Stimulated activated CD4-positive, alpha-beta T cell treated with anti-CD3 and anti-CD28 coated beads, Interleukin-1b, Interleukin-23, amount 100 ng/mL, for 24 hours (primary cell): ENCODE measurements around the gene OPA1.

Experiments
- DNase-seq, 4 experiments: peaks; one replicate each; pipeline ENCODE4 v3.0.0-alpha.2; 2020; ENCODE audit warnings: low read depth in 4 of 4, low spot score in 1 of 4

The OPA1 gene

DNA sequence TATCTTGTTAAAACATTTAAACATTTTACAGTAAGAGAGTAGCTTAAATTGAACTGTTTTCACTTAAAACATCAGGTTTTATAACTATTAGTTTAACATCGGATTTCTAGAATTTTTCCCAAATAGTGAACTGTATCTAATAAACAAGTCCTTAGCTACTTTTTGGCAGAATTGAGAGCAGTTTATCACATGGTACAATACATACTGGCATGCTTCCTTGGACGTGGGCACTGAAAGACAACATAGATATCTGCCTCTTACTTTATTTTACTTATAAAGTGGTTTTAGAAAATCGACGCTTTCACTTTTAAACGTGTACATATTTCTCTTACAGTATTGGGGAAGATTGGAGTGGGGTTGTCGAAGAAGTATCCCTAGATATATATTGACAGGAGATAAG, 52.8 kb downstream of the OPA1 start:
- no peak for DNase-seq

DNA sequence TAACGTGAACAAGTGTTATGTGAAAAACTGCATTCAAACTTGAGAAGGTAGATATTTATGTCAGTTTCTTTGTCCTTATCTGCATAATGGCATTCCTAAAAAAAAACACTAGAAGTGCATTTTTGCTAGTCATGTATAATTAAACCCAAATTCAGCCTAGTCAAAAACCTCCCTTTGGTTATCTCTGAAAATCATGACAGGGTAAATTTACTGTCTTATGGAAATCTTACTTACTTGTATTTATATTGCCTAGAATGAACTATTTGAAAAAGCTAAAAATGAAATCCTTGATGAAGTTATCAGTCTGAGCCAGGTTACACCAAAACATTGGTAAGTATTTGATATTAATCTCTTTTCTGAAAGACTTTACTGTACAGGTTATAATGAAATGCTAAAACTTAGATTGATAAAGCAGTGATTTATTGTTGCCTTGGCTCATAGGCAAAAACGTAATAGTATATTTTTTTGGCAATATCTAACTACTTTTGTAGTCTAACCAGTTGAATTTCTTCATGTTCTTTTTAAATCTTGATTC, 55.6 kb downstream of the OPA1 start:
- DNase-seq = no peak

DNA sequence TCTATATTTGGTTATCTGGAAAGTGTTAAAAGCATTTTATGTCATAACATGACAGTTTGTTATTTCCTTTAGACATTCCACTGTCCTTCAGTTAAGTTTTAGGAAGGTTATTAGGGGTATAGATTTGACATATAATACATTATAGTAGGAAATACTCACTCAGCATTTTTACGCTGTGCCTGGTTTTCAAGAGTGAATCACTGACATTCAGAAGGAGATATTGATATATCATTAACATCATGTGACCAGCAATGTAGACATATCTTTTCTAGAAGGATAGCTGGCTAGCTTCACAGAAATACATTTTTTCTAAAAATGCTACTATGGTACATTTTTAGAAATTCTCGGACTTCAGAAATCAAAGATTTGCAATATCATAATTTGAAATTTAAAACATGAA, 57.6 kb downstream of the OPA1 start:
- no peak for DNase-seq

DNA sequence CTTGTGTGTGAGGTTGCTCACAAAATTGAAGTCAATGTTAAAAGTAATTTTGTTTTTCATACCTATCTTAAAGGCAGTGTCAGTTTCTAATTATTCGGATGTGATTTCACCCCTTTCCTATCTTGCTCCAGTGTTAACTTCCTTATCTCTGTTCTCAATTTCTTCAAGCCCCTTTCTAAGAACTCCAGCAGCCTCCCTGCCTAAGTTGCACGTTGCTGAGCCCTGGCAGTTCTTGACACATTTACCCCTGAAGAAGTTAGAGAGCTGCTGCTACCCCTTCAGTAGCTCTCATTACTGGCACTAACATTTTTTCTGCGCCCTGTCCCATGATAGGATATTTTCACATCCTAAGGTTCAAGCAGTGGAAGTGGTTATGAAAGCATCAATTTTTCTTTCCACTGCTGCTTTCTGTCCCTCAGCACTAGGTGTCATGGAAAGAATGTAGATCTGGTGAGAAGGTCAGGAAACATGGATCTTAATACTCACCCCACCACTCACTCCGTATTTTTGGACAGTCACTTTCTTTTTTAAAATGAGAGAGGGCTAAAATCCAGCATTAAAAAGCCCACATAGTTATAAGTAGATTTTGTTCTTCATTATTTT, 62.9 kb downstream of the OPA1 start:
- no peak for DNase-seq

DNA sequence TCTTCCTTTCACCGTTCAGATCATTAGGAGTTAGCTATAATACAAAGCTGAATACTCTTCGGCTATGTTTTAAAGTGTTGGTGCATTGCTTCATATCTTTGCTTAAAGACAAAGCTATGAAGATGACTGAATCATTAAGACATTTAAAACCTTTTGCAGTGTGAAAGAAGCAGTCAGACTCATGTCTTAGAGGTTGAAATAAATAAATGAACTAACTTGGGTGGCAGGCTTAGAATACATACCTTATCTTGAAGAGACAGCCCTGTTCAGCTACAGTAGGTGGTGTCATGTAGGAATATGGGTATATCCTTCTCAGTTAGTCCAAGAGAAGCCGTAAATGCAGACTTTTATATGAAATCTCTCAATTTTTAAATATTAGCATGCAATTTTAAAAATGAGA, 63.4 kb downstream of the OPA1 start:
- no peak for DNase-seq

DNA sequence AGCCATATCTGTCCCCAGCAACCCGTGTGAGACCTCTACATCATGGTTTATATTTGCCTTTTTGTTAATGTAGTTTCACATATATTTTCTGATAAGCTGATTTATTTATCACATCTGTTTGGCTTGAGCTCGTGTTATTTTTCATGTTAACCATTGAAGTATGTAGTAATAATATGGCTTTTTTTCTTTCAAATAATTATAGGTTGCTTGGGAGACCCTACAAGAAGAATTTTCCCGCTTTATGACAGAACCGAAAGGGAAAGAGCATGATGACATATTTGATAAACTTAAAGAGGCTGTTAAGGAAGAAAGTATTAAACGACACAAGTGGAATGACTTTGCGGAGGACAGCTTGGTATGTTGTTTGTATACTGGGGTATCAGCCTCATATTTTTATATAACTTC, 63.9 kb downstream of the OPA1 start:
- DNase-seq = no peak

DNA sequence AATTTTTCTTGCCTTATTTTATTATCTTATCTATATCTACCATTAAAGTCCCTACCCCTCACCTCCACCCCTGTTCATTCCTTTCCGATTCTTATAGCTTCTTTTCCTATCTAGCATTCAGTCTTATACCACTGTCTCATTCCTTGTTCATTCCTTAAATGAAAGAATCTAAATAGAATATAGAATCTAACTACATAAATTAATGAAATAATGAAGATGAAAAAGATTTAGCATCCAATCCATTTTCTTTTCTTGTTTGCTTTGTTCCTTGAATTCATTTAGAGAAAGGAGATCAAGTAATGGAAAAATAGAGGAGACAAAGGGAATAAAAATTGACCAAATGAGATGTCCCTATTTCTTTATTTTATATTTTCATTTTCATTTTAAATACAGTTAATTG, 67.2 kb downstream of the OPA1 start:
- DNase-seq = no peak

DNA sequence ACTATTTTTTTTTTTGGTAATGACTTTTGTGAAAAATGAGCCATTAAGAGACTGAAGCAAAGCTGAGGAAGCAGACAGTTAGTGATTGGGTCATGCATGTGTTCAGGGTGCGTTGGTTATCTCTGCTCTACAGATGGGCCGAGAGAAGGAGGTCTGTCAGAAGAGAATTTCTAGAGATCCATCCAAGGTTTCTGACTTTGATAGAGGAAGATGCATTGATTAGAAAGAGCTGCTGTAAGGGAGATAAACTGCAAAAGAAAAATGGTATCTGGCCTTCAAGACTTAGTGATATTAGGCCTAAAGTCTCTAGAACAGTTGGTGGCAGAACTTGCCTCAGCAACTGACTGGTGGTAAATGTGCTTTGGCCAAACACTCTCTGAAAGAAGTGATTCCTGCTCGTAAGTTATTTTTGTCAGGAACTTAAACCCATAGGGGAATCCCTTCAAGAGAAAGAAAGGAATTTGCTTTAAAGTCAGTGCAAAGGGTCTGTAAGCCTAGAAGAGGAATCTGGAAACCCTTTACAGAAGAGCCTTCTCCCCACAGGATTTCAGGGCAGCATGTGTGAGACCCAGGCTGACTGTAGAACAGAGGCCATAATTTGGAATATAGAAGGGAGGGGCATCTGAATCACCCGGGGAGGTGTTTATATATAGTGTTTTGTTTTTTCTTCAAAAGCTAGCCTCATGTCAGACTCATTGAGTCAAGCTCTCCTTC, 67.8 kb downstream of the OPA1 start:
- DNase-seq = no peak

DNA sequence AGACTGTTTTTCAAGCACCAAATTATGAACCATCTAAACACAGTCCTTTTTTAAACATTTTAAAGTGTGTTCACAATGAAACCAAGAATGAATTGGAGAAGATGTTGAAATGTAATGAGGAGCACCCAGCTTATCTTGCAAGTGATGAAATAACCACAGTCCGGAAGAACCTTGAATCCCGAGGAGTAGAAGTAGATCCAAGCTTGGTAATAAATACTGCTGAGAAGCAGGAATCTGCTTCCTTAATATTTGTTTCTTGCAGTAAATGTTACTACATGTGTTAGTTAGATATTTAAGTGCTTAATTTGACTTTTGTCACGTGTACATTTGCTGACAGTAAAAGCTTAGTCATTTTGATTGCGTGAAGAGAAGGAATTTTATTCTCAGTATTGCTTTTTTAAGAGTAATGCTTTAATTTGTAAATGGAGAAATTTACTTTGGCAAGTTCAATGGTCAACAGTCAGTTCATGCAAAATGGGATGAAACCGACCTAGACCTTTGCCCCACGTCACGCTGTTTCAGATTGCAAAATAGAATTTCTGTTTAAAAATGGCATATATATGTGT, 69.8 kb downstream of the OPA1 start:
- no peak for DNase-seq

DNA sequence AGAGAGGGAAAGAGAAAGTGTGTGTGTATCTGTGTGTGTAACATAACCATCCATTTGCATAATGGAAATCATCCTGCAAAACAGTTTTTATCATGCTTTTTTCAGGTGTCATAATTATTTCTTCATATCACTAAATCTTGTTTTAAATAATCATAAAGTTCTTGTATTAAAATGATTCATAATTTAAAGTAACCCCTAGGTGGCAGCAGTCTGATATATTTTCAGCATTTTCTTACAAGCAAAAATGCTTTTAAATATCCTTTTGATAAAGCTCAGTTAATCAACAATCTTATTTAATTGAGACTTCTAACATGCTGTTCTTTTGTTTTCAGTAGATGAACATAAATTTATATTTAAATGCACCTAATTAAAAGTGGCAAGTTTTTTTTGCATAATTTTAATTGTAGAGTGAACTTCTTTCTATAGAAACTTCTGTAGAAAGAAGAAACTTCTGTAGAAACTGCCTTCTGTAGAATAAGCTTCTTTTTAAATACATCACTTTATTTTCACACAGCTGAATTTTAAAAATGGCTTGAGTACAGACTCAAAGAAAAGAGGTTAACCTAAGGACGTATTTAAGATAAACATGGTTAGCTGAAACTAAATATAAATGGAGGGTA, 72.5 kb downstream of the OPA1 start:
- no peak for DNase-seq

DNA sequence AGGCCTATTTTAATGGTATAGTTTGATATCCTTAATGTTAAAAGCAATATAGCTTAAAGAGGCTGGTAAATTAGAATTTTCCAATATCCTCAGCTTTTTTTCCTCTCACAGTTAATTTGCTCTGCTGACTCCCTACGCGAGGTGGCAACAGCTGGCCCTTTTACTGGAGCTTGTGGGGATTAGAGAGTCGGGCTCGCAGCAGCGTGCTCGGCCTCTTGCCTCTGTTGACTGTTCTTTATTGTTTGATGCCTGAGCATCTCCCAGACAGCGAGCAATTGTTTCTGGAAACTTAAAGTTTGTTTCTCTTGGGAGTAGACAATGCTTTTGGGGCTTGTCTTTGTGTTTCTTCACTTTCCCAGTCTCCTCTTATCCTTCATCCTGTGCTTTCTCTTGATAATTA, 80.8 kb downstream of the OPA1 start:
- no peak for DNase-seq

DNA sequence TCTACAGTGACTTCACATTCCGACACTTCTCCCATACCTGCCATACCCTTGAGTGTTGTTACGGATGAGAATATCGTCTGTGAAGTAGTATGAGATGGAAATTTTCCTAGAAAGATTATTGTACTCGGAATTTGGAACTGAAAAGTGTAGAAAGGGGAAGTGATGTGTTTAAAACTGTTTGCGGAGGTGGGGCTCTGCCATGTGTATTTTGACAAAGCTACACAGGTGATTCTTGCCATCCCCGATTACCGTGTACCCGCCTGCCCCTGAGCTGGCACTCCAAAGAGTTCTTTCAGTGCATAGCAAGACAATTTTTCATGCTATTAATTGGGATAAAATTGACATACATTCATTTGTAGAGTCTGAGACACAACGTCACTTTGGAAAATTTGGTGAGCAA, 81.7 kb downstream of the OPA1 start:
- no peak for DNase-seq

DNA sequence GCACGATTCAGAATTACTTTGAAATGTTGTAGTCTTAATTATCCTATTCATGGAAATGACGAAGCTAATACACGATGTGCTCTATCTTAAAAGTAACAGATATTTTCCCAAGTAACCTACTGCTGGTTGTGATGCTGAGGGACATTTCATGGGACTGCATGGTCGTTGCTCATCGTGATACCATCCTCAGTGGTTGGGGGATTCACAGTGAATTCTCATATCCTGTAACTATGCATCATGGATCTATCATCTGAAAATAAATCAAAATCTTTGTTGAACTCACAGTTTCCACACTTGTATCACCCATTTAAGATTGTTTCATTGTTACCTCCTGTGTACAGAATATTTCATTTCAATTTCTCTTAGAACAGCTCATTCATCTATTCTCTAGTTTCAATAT, 84.7 kb downstream of the OPA1 start:
- peak in 1 of 4 experiments; percentile 5 for DNase-seq

DNA sequence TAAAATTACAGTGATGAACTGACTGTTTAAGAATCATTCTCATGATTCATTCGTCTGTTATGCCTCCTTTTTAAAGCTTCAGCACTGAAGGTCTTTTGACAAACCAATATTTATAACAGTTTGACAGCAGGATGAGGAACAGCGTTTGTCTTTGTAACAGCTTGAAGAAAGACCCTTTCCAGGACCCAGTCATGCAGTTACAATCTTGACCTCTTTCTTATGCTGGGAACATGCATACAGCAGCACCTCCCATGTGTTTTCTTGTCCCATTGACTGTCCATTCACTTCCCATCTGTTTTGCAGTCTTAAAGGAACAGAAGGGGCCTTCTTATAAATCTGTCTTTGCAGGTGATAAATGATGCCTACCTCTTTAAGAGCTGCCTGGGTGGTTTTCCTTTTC, 87.2 kb downstream of the OPA1 start:
- no peak for DNase-seq

DNA sequence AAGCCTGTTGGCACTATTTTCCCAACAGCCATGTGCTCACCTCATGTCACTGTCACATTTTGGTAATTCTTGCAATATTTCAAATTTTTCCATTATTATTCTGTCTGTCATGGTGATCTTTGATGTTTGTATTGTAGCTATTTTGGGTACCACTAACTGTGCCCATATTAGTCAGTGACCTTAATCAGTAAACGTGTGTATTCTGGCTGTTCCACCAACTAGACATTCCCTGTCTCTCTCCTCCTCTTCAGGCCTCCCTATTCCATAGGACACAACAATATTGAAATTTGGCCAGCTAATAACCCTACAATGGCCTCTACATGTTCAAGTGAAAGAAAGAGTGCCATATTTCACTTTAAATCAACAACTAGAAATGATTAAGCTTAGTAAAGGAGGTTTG, 88.6 kb downstream of the OPA1 start:
- DNase-seq = no peak

DNA sequence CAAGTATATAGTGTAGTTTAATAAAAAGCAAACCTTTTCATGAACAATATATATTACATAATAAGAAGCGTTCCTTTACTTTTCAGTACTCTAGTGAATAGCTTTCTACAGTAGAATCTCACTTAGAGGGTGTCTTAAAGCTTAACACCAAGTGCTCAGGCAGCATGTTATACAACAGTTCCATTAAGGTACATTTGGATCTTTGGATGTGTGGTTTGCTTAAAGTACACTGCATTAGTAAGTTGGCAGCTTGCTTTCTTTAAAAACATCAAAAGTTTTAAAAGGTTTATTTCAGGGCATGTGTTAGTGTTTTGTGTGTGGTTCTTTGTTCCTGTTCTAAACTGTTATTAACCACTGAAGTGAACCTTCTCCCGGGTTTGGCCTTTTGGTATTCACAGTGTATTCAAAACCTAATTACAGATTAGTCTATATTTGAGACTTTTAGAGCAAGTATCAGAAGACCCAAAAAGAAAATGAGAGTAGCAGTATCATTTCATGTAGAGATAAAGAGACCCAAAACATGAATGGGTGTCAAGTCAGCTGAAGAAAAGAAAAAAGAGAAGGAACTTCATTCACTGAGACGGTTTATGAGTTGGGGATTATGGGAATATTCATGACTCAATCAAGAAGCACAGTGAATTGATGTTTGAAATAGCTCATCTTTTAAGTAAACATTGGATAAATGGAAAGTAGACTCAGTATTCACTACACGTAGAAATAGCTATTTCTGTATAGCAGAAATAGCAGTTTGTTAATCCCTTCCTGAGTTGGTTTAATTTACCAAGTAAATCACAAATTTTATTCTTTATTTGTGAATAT, 93.9 kb downstream of the OPA1 start:
- no peak for DNase-seq

DNA sequence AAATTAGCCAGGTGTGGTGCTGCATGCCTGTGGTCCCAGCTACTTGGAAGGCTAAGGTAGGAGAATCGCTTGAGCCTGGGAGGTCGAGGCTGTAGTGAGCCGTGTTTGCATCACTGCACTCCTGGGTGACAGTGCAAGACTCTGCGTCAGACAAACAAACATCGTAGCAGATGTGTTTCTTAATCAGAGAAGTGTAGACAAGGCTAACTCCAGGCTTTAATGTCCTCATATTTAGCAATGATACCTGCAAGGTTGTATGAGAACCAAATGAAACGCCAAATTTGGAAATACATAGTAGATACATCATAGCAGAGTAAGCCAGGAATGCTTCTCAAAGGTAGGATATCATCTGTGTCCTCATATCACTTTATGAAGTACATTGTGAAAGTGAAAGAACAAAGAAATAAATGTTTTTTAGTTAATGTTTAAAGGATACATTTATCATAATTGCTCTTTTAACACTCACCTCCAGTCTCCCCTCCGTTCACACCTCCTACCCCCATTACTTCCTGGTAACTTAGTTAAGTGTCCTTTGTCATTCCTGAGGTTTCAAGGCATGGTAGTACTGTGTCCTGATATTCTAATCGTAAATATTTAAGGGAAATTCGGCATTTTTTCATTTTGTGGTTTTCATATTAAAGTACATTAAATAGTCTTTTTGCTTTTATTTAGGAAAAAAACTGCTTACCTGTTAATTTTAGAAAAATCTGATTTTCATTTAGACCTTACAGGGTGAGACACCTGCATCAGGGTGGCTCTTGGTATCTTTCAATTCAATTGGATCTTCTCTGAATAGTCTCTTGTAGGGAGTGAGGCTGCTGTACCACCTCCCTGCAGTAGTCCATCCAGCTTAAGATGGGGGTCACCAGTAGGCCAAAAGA, 96.1 kb downstream of the OPA1 start:
- DNase-seq = no peak

DNA sequence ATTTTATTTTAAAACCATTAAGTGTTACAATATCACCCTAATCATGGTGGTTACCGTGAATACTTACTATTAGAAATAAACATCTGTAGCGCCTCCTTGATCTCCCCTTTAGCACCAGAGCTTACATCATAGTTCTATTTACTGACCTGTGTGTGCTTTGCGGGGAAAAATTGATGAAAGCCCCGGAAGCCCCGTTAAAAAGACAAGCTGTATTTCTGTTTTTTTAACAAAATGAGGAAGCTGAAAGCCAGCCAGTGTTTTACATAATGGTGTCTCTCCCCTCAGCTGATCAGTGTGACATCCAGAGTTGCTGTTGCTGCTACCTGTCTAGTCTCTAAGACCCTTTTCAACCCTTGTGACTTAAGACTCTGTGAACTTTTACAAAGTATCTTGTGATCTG, 100.8 kb downstream of the OPA1 start:
- no peak for DNase-seq

DNA sequence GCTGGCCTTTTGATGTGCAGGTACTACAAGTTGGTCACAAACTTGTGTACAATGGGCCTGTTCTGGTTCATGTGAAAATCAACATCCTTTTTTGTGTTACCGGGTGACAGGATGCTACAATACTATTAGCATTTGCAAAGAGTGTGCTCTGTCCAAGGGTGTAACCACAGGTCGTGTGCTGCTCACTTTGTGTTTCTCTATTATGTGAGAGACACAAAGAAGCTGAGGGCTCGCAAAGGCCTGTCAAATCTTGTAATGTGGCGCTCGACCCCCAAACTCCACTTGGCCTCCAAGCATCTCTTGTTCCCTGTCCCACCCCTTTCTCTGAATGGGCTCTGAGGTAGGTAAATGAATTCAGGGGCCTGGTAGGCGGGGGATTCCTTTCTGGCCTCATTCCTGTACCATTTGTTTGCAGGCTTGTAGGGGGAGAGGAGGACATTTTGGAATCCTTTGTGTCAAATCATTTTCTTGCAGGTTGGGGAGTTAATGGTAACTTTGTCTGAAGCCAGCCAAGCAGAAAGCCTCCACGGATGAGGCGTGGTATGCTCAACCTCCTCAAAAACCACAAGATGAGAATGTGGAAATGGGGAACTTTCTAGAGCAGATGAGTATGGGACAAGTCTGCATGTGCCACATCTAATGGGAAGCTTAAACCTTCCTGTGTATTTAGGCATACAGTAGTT, 109.1 kb downstream of the OPA1 start:
- no peak for DNase-seq

DNA sequence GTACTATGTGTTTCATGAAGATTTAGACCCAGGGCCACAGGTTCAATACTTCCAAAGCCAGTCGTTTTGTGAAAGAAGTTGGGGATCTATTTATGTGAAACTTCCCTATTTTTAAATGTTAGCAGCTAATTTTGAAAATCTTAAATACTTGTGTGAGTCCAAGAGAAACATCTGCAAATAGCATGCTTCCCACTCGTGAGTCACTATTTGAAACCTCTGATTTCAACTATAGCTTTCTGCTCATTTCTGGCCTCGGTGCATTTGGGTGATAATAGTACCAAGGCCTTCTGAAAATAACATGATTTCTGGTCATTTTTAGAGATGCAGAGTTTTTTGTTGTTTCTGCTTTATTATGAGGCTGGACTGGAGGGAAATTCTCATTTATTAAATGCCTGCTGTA, 110.0 kb downstream of the OPA1 start:
- no peak for DNase-seq
